ENCODE results near the gene TTC27.

The TTC27 gene

DNA sequence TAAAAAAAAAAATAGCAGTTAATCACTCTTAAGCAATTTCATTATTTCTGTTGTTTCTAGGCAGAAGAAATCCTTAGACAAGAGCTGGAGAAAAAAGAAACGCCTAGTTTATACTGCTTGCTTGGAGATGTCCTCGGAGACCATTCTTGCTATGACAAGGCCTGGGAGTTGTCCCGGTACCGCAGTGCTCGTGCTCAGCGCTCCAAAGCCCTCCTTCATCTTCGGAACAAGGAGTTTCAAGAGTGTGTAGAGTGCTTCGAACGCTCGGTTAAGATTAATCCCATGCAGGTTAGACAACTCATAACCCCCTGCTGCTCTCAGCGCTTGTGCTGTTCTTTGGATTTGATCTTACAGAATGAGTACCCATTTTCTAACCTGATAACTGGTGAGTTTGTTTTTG lies 130.4 kb downstream of the TTC27 start:
- Histone ChIP-seq H3K18ac (ENCODE audit: low read length) (no peak overlapping the region), H3K4me1 (ENCODE audit: control insufficient read depth in 2 of 2, insufficient read depth in 1 of 2, low read depth in 1 of 2, low read length in 2 of 2) (peaks cover 0 to 6% of the 10 kb centered on the region in 2 donors), H2BK5ac (ENCODE audit: low read length) (no peak overlapping the region), H3K4ac (ENCODE audit: low read length) (no peak overlapping the region), H4K8ac (ENCODE audit: low read depth, low read length) (no peak overlapping the region), H2AFZ (ENCODE audit: low read length) (no peak overlapping the region), H3K23ac (ENCODE audit: low read depth, low read length, poor library complexity) (no peak overlapping the region), H3K9ac (ENCODE audit: low read depth, low read length, poor library complexity) (no peak overlapping the region), H3K9me3 (replicated peaks in 1 of 2; ENCODE audit: control insufficient read depth in 2 of 2, insufficient read depth in 1 of 2, low read depth in 1 of 2, low read length in 2 of 2) (peaks cover 0 to 2% of the 10 kb centered on the region in 2 donors), H3K14ac (ENCODE audit: low read length) (no peak overlapping the region), H2BK120ac (ENCODE audit: low read depth, low read length) (no peak overlapping the region), H3K27me3 (ENCODE audit: control insufficient read depth in 3 of 3, insufficient read depth in 3 of 3, low read depth in 1 of 3, low read length in 3 of 3) (peaks cover 0 to 2% (median 0%) of the 10 kb centered on the region in 3 experiments), H3K27ac (replicated peaks; ENCODE audit: low read length) (no peak overlapping the region), H3K4me2 (ENCODE audit: insufficient read depth, low read length, poor library complexity, severe bottlenecking) (no peak overlapping the region), H3K4me3 (ENCODE audit: low read length in 2 of 2) (no peak overlapping the region), H2BK15ac (ENCODE audit: low read length) (no peak overlapping the region), H3K36me3 (replicated peaks in 1 of 2; ENCODE audit: control insufficient read depth in 2 of 2, insufficient read depth in 2 of 2, low read length in 2 of 2) (no peaks in the 10 kb centered on the region), H2AK5ac (ENCODE audit: low read depth, low read length) (no peak overlapping the region), H3K79me1 (ENCODE audit: low read depth, low read length) (no peaks in the 10 kb centered on the region), H4K91ac (ENCODE audit: low read depth, low read length, poor library complexity) (no peak overlapping the region), H2BK12ac (ENCODE audit: low read length) (no peak overlapping the region)
- no peak for DNase-seq (ENCODE audit: low spot score)
- no CpG with 5 or more reads among the region's 11 CpGs for WGBS, 2 donors (ENCODE audit: extremely low coverage in 2 of 2, insufficient read length in 2 of 2, insufficient replicate concordance in 1 of 2)

DNA sequence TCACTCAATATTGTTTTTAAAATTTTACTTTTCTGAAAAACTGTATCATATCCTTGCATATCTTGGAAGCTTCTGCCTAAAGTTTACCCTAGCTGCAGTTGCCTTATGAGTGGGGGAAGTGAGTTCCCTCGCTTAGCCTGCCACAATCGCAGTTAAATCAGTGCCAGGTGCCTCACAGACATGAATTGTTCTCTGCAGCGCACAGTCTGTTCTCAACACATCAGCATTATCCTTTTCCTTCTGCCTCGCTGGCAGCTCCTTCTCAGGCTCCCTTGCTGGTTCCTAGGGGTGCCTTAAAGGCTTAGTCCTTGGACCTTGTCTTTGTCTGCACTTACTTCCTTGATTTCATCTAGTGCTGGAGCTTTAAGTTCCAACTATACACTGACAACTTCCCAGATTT lies 132.8 kb downstream of the TTC27 start:
- H2AFZ ChIP-seq (ENCODE audit: low read length): no peak overlapping the region
- peaks cover 0 to 2% (median 0%) of the 10 kb centered on the region in 3 experiments for H3K27me3 ChIP-seq (ENCODE audit: control insufficient read depth in 3 of 3, insufficient read depth in 3 of 3, low read depth in 1 of 3, low read length in 3 of 3)
- H3K27ac ChIP-seq (replicated peaks; ENCODE audit: low read length): no peak overlapping the region
- no CpG with 5 or more reads among the region's 4 CpGs for WGBS, 2 donors (ENCODE audit: extremely low coverage in 2 of 2, insufficient read length in 2 of 2, insufficient replicate concordance in 1 of 2)
- H2BK15ac ChIP-seq (ENCODE audit: low read length): no peak overlapping the region
- H3K23ac ChIP-seq (ENCODE audit: low read depth, low read length, poor library complexity): no peak overlapping the region
- no peak overlapping the region for H2AK5ac ChIP-seq (ENCODE audit: low read depth, low read length)
- H3K18ac ChIP-seq (ENCODE audit: low read length): no peak overlapping the region
- no peak overlapping the region for H3K4me2 ChIP-seq (ENCODE audit: insufficient read depth, low read length, poor library complexity, severe bottlenecking)
- no peak overlapping the region for H2BK5ac ChIP-seq (ENCODE audit: low read length)
- H3K4ac ChIP-seq (ENCODE audit: low read length): no peak overlapping the region
- no peak overlapping the region for H3K14ac ChIP-seq (ENCODE audit: low read length)
- H3K4me3 ChIP-seq (ENCODE audit: low read length in 2 of 2): no peak overlapping the region
- H3K4me1 ChIP-seq (ENCODE audit: control insufficient read depth in 2 of 2, insufficient read depth in 1 of 2, low read depth in 1 of 2, low read length in 2 of 2): peaks cover 0 to 6% of the 10 kb centered on the region in 2 donors
- H3K79me1 ChIP-seq (ENCODE audit: low read depth, low read length): no peaks in the 10 kb centered on the region
- DNase-seq (ENCODE audit: low spot score): no peak
- no peak overlapping the region for H2BK120ac ChIP-seq (ENCODE audit: low read depth, low read length)
- H2BK12ac ChIP-seq (ENCODE audit: low read length): no peak overlapping the region
- H4K91ac ChIP-seq (ENCODE audit: low read depth, low read length, poor library complexity): no peak overlapping the region
- H3K9me3 ChIP-seq (replicated peaks in 1 of 2; ENCODE audit: control insufficient read depth in 2 of 2, insufficient read depth in 1 of 2, low read depth in 1 of 2, low read length in 2 of 2): peaks cover 0 to 2% of the 10 kb centered on the region in 2 donors
- H3K36me3 ChIP-seq (replicated peaks in 1 of 2; ENCODE audit: control insufficient read depth in 2 of 2, insufficient read depth in 2 of 2, low read length in 2 of 2): no peaks in the 10 kb centered on the region
- H4K8ac ChIP-seq (ENCODE audit: low read depth, low read length): no peak overlapping the region
- H3K9ac ChIP-seq (ENCODE audit: low read depth, low read length, poor library complexity): no peak overlapping the region

DNA sequence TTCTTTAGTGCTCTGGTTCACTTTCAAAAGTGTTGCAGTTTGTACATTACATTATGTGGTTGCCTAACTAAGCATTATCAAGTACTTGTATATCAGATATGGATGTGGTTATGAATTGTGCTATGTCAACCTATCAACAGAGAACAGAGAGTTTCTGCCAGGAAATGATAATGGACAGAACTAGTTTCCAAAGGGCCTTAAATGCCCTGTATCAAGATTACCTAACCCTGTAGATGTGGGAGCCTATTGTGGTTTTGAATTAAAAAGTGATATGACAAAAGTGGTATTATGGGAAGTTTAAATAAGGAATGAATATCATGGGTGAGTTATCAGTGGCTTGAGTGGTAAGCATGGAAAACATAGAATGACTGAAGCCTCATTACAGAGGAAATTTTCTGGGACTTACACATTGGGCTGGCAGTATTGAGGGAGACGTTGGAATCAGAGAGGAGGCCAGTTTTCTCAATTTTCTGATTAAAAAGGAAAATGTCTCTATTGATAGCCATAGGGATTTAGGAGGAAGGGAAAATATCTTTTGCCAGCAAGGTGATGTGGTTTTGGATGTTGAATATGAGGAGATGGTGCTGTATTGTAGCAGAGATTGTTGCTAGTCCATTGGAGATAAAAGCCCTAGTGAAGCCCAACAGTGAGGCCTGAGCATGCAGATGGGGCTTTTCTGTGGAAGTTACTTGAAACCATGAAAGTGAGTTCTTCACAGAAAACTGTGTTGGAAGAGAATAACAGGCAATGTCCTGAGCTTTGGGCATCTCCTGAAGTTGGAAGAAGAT lies 140.7 kb downstream of the TTC27 start:
- H3K79me1 ChIP-seq (ENCODE audit: low read depth, low read length): no peaks in the 10 kb centered on the region
- H3K36me3 ChIP-seq (replicated peaks in 1 of 2; ENCODE audit: control insufficient read depth in 2 of 2, insufficient read depth in 2 of 2, low read length in 2 of 2): no peaks in the 10 kb centered on the region
- peaks cover 0 to 5% of the 10 kb centered on the region in 2 donors for H3K4me1 ChIP-seq (ENCODE audit: control insufficient read depth in 2 of 2, insufficient read depth in 1 of 2, low read depth in 1 of 2, low read length in 2 of 2)
- no peak overlapping the region for H2BK5ac ChIP-seq (ENCODE audit: low read length)
- H4K91ac ChIP-seq (ENCODE audit: low read depth, low read length, poor library complexity): no peak overlapping the region
- no peak overlapping the region for H2BK120ac ChIP-seq (ENCODE audit: low read depth, low read length)
- no peak overlapping the region for H2AK5ac ChIP-seq (ENCODE audit: low read depth, low read length)
- WGBS, 2 donors (ENCODE audit: extremely low coverage in 2 of 2, insufficient read length in 2 of 2, insufficient replicate concordance in 1 of 2): no CpG with 5 or more reads among the region's 1 CpG
- H3K27me3 ChIP-seq (ENCODE audit: control insufficient read depth in 3 of 3, insufficient read depth in 3 of 3, low read depth in 1 of 3, low read length in 3 of 3): no peaks in the 10 kb centered on the region
- H3K18ac ChIP-seq (ENCODE audit: low read length): no peak overlapping the region
- H3K9me3 ChIP-seq (replicated peaks in 1 of 2; ENCODE audit: control insufficient read depth in 2 of 2, insufficient read depth in 1 of 2, low read depth in 1 of 2, low read length in 2 of 2): no peaks in the 10 kb centered on the region
- no peak overlapping the region for H2AFZ ChIP-seq (ENCODE audit: low read length)
- H2BK15ac ChIP-seq (ENCODE audit: low read length): no peak overlapping the region
- H4K8ac ChIP-seq (ENCODE audit: low read depth, low read length): no peak overlapping the region
- H3K9ac ChIP-seq (ENCODE audit: low read depth, low read length, poor library complexity): no peak overlapping the region
- H2BK12ac ChIP-seq (ENCODE audit: low read length): no peak overlapping the region
- no peak overlapping the region for H3K27ac ChIP-seq (replicated peaks; ENCODE audit: low read length)
- no peak overlapping the region for H3K4me2 ChIP-seq (ENCODE audit: insufficient read depth, low read length, poor library complexity, severe bottlenecking)
- no peak overlapping the region for H3K4ac ChIP-seq (ENCODE audit: low read length)
- no peak for DNase-seq (ENCODE audit: low spot score)
- H3K4me3 ChIP-seq (ENCODE audit: low read length in 2 of 2): no peak overlapping the region
- H3K23ac ChIP-seq (ENCODE audit: low read depth, low read length, poor library complexity): no peak overlapping the region
- no peak overlapping the region for H3K14ac ChIP-seq (ENCODE audit: low read length)

DNA sequence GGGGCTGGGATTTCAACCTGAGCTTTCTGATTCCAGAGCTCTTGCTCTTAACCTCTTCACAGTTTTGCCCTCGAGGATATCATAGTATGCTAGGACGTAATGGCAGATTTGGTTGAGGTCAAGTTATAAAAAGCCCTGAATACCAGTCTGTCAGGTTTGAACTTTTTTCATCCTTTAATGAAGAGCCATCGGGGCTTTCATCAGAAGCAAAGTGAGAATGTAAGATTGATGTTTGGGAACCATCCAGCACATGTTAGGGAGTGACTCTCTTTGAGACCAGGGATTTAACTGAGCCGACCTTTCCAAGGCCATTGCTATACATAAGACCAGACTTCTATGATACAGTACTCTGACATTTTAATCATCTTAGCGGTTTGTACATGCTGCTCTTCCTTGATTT lies 142.5 kb downstream of the TTC27 start:
- H2AK5ac ChIP-seq (ENCODE audit: low read depth, low read length): no peak overlapping the region
- no peak overlapping the region for H3K27ac ChIP-seq (replicated peaks; ENCODE audit: low read length)
- no CpG with 5 or more reads among the region's 5 CpGs for WGBS, 2 donors (ENCODE audit: extremely low coverage in 2 of 2, insufficient read length in 2 of 2, insufficient replicate concordance in 1 of 2)
- H3K23ac ChIP-seq (ENCODE audit: low read depth, low read length, poor library complexity): no peak overlapping the region
- H2BK120ac ChIP-seq (ENCODE audit: low read depth, low read length): no peak overlapping the region
- no peak overlapping the region for H4K8ac ChIP-seq (ENCODE audit: low read depth, low read length)
- no peak overlapping the region for H2AFZ ChIP-seq (ENCODE audit: low read length)
- no peak overlapping the region for H3K4me2 ChIP-seq (ENCODE audit: insufficient read depth, low read length, poor library complexity, severe bottlenecking)
- H2BK5ac ChIP-seq (ENCODE audit: low read length): no peak overlapping the region
- no peak overlapping the region for H3K4me3 ChIP-seq (ENCODE audit: low read length in 2 of 2)
- DNase-seq (ENCODE audit: low spot score): no peak
- no peaks in the 10 kb centered on the region for H3K9me3 ChIP-seq (replicated peaks in 1 of 2; ENCODE audit: control insufficient read depth in 2 of 2, insufficient read depth in 1 of 2, low read depth in 1 of 2, low read length in 2 of 2)
- no peak overlapping the region for H3K9ac ChIP-seq (ENCODE audit: low read depth, low read length, poor library complexity)
- no peak overlapping the region for H2BK12ac ChIP-seq (ENCODE audit: low read length)
- no peaks in the 10 kb centered on the region for H3K79me1 ChIP-seq (ENCODE audit: low read depth, low read length)
- no peak overlapping the region for H3K18ac ChIP-seq (ENCODE audit: low read length)
- H4K91ac ChIP-seq (ENCODE audit: low read depth, low read length, poor library complexity): no peak overlapping the region
- H3K4me1 ChIP-seq (ENCODE audit: control insufficient read depth in 2 of 2, insufficient read depth in 1 of 2, low read depth in 1 of 2, low read length in 2 of 2): peaks cover 0 to 5% of the 10 kb centered on the region in 2 donors
- H3K27me3 ChIP-seq (ENCODE audit: control insufficient read depth in 3 of 3, insufficient read depth in 3 of 3, low read depth in 1 of 3, low read length in 3 of 3): no peaks in the 10 kb centered on the region
- H3K14ac ChIP-seq (ENCODE audit: low read length): no peak overlapping the region
- H2BK15ac ChIP-seq (ENCODE audit: low read length): no peak overlapping the region
- H3K36me3 ChIP-seq (replicated peaks in 1 of 2; ENCODE audit: control insufficient read depth in 2 of 2, insufficient read depth in 2 of 2, low read length in 2 of 2): no peaks in the 10 kb centered on the region
- no peak overlapping the region for H3K4ac ChIP-seq (ENCODE audit: low read length)
